Activated T-helper 1 cell treated with anti-CD3 and anti-CD28 coated beads, Interleukin-12 subunit alpha, Interleukin-12 subunit beta, Interleukin-2, Interleukin-4 antibody, amounts not matched to agents 30 ng/mL and 10 ng/mL and 1 ng/mL, durations not matched to agents 14 hours and 24 hours and 36 hours (primary cell): Measurements from ENCODE around the gene NPLOC4. TPM values are rescaled to one million over a fixed set of nuclear protein-coding genes. Genes with fewer than 3 reads are reported as not detected.
"Not testable (repeated sequence)": the region's sequence is repeated elsewhere in the genome, so short reads cannot be mapped to it uniquely, and the experiment has no call there.

Experiments
- DNase-seq: peaks from one replicate; pipeline ENCODE4 v3.0.0; 2021; ENCODE audit warnings: low spot score
- H3K27ac Mint-ChIP-seq: one replicate; pipeline ENCODE4 v1.8.0; 2021; ENCODE audit warnings: mild to moderate bottlenecking, mixed read lengths
- H3K27me3 Mint-ChIP-seq: one replicate; pipeline ENCODE4 v1.8.0; 2022; ENCODE audit warnings: mild to moderate bottlenecking, moderate library complexity, mixed read lengths; ENCODE audit not compliant: insufficient read depth
- H3K36me3 Mint-ChIP-seq: one replicate; pipeline ENCODE4 v1.8.0; 2021; ENCODE audit warnings: low read depth, mixed read lengths
- H3K4me1 Mint-ChIP-seq: one replicate; pipeline ENCODE4 v1.8.0; 2021; ENCODE audit warnings: low read depth, mixed read lengths
- H3K4me3 Mint-ChIP-seq: one replicate; pipeline ENCODE4 v1.8.0; 2021; ENCODE audit warnings: mild to moderate bottlenecking, moderate library complexity, mixed read lengths
- H3K9me3 Mint-ChIP-seq: one replicate; pipeline ENCODE4 v1.8.0; 2021; ENCODE audit warnings: mixed read lengths
- intact Hi-C: fragments of 100-400 bp; cut with micrococcal nuclease; formaldehyde crosslinking; loops from one replicate; pipeline ENCODE4 v1.15.1; 2024
- total RNA-seq: library from RNA; stranded (reverse); gene quantifications from 2 replicates; pipeline ENCODE4 v1.2.3, GENCODE V29; 2022

NPLOC4 gene
- 138 and 157 TPM in 2 replicates for total RNA-seq

DNA sequence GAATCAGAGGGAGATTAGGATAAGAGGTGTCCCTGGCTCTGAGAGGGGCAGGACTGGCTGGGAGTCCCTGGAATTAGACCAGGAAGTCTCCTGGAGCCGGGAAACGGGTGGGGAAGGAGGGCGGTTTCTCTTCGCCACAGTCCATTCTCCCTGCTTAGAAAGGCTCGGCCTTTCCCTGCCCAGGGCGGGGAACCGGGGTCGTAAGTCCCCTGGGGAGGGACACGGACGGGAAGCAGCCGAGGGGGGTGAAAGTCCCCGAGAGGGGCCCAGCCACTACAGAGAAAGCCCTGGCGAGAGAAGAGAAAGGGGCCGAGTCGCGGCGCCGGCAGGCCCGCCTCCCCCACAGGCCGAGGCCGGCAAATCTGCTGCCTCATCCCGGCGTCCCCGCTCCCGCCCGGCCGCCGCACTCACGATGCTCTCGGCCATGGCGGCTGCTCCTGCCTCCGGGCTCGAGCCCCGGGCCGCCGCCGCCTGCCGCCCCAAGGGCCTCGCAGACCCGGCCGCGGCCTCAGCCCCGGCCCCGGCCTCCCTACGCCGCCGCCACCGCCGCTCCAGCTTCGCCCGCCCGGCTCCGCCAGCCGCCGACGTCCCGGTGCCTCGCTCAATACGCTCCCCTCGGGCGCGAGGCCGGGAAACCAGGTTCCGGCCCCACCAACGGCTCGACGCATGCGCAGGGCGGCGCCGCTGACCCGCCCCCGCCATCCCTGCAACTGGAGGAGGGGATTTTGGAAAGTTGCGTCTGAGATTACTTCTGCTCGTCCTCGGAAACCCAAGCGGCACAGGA is at the start of gene NPLOC4, which contains the start of gene TSPAN10:
TSS of gene NPLOC4 (minus strand) at position 608 of the 784 bp plus-strand sequence. CDS start at position 426, 182 bp downstream.
TSS of gene TSPAN10 (plus strand) at position 692 of the 784 bp plus-strand sequence. CDS start 5,217 bp downstream, outside the sequence.
- intact Hi-C loops: loop anchor here (1.0 to 2.0 kb wide), 5 partner anchors 30 to 224 kb away; partner anchors contain the start of genes ARL16, CCDC137, FAAP100 and MRPL12
- peak within 1 kb of the TSS; percentile 80 for H3K27ac Mint-ChIP-seq
- H3K36me3 Mint-ChIP-seq: peaks cover 10% of the 10 kb centered on the region
- peak; percentile 81 for DNase-seq
- H3K4me1 Mint-ChIP-seq: peaks cover 16% of the 10 kb centered on the region
- peaks cover 5% of the 10 kb centered on the region for H3K27me3 Mint-ChIP-seq
- H3K4me3 Mint-ChIP-seq: peak within 1 kb of the TSS; percentile 92
- H3K9me3 Mint-ChIP-seq: no peaks in the 10 kb centered on the region

GRCh38 chr17:81686614-81687013 is 49.7 kb upstream of the NPLOC4 start:
- H3K9me3 Mint-ChIP-seq: no peaks in the 10 kb centered on the region
- H3K4me1 Mint-ChIP-seq: peaks cover 22% of the 10 kb centered on the region
- H3K27me3 Mint-ChIP-seq: no peaks in the 10 kb centered on the region
- intact Hi-C loops: no loop called here
- peaks cover 35% of the 10 kb centered on the region for H3K36me3 Mint-ChIP-seq
- H3K27ac Mint-ChIP-seq: no peak overlapping the region
- H3K4me3 Mint-ChIP-seq: no peak overlapping the region
- no peak for DNase-seq

GRCh38 chr17:81685108-81685507 is 48.2 kb upstream of the NPLOC4 start:
- peaks cover 38% of the 10 kb centered on the region for H3K36me3 Mint-ChIP-seq
- no peak for DNase-seq
- intact Hi-C loops: no loop called here

GRCh38 chr17:81684442-81684911 is 47.6 kb upstream of the NPLOC4 start:
- Mint-ChIP-seq H3K4me3 (peak overlapping the region; percentile 91), H3K27ac (peak overlapping the region; percentile 73), H3K9me3 (no peaks in the 10 kb centered on the region), H3K27me3 (no peaks in the 10 kb centered on the region), H3K4me1 (peaks cover 22% of the 10 kb centered on the region), H3K36me3 (peaks cover 35% of the 10 kb centered on the region)
- no peak for DNase-seq
- intact Hi-C loops: no loop called here

More at GRCh38 chr17:81685108-81685507, 48.2 kb upstream of the NPLOC4 start:
- Mint-ChIP-seq H3K9me3 (no peaks in the 10 kb centered on the region), H3K27me3 (no peaks in the 10 kb centered on the region), H3K4me3 (peak overlapping the region; percentile 91), H3K4me1 (peaks cover 22% of the 10 kb centered on the region), H3K27ac (peak overlapping the region; percentile 73)

DNA sequence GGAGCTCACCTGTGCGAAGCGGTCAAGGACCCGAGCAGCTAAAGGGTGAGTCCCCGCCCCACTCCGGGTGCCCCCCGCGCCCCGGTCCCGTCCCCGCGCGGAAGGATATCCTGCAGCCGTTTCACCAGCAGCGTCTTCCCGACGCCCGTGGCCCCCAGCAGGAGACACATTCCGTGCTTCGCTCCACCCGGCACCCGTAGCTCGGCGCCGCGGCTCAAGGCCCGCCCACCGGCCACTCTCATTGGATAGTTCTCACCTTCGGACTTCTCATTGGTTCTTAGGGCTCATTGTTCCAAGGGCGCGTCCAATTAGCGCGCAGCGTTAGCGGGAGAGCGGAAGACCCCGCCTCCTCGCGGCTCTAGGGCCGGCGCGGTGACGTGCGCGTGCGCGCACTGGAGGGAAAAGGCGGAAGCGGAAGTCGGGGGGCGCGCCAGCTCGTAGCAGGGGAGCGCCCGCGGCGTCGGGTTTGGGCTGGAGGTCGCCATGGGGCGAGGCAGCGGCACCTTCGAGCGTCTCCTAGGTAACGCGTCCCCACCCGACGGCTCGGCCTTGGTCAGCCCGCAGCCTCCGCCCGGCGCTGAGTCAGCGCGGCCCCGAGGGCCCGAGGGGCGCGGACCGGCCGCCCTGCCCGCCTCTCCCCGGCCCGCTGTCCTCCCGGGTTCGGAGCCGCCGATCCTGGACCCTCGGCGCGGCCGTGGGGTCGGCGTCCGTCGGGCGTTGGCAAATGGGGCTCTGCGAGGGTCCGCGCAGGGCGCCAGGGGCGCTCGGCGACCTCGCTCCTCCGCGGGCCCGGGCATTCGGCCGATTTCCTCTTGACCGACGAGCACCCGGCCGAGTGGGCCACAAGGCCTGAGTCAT is 46.9 kb upstream of the NPLOC4 start, which contains the start of the genes ARL16 and HGS:
TSS of gene ARL16 (minus strand) at position 214 of the 858 bp plus-strand sequence. CDS start at position 170, 44 bp downstream.
TSS of gene HGS (plus strand) at position 428 of the 858 bp plus-strand sequence. CDS start at position 484, 56 bp downstream.
- peak; percentile 98 for DNase-seq
- H3K4me1 Mint-ChIP-seq: peaks cover 22% of the 10 kb centered on the region
- peak within 1 kb of the TSS; percentile 97 for H3K4me3 Mint-ChIP-seq
- intact Hi-C loops: loop anchor here (1.0 to 2.0 kb wide), 6 partner anchors 18 to 177 kb away; partner anchors contain the start of genes CCDC137, MRPL12, NPLOC4 and OXLD1
- H3K27me3 Mint-ChIP-seq: no peaks in the 10 kb centered on the region
- peak within 1 kb of the TSS; percentile 95 for H3K27ac Mint-ChIP-seq
- peaks cover 29% of the 10 kb centered on the region for H3K36me3 Mint-ChIP-seq
- H3K9me3 Mint-ChIP-seq: no peaks in the 10 kb centered on the region

- H3K4me1 Mint-ChIP-seq: peaks cover 22% of the 10 kb centered on the region
- no peaks in the 10 kb centered on the region for H3K9me3 Mint-ChIP-seq
- intact Hi-C loops: loop anchor here (1.0 to 2.0 kb wide), 6 partner anchors 17 to 178 kb away; partner anchors contain the start of genes CCDC137, MRPL12, NPLOC4 and OXLD1
- no peak for DNase-seq
- H3K4me3 Mint-ChIP-seq: peak overlapping the region; percentile 97
- no peaks in the 10 kb centered on the region for H3K27me3 Mint-ChIP-seq
- peak overlapping the region; percentile 68 for H3K27ac Mint-ChIP-seq
- H3K36me3 Mint-ChIP-seq: peaks cover 27% of the 10 kb centered on the region
Observed at GRCh38 chr17:81683208-81683583, 46.3 kb upstream of the NPLOC4 start.

DNA sequence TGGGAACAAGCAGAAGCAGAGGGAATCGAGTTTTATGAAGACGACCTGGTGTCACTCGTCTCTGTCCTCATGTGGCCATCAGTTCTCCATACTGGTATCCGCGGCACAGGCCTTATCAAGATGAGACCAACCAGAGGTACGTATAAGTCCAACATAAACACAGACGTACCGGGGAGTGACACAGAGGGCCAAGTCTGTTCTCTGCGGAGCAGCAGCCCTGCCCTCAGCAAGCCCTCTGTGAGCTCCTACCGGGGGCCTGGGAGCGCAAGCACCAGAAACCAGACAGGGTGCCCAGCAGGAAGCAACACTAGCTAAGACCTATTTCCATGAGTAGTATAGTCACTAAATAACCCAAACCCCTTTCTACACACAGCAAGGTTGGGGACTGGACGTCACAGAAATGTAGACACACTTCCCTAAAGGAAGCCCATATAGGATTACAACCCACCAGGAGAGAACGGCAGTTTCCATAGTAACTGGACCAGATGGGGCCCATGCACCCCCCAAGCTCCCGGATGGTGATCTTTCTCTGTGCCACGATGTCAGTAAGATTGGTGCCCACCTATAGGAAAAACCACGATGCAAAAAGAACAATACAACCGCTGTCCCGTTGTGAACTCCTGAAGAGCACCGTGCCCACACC is 45.8 kb upstream of the NPLOC4 start:
- H3K4me3 Mint-ChIP-seq: peak overlapping the region; percentile 97

GRCh38 chr17:81681672-81682071 is 44.8 kb upstream of the NPLOC4 start:
- intact Hi-C loops: loop anchor here (2.0 kb wide), 1 partner anchor 179 kb away; the partner anchor contains the start of gene P4HB
- peaks cover 22% of the 10 kb centered on the region for H3K4me1 Mint-ChIP-seq
- H3K27me3 Mint-ChIP-seq: no peaks in the 10 kb centered on the region
- H3K27ac Mint-ChIP-seq: no peak overlapping the region
- DNase-seq: no peak
- H3K4me3 Mint-ChIP-seq: peak overlapping the region; percentile 37
- peaks cover 18% of the 10 kb centered on the region for H3K36me3 Mint-ChIP-seq
- no peaks in the 10 kb centered on the region for H3K9me3 Mint-ChIP-seq

More for the DNA sequence above, 45.8 kb upstream of the NPLOC4 start:
- DNase-seq: no peak
- Mint-ChIP-seq H3K9me3 (no peaks in the 10 kb centered on the region), H3K27ac (peak overlapping the region; percentile 68), H3K4me1 (peaks cover 22% of the 10 kb centered on the region), H3K36me3 (peaks cover 27% of the 10 kb centered on the region), H3K27me3 (no peaks in the 10 kb centered on the region)
- intact Hi-C loops: loop anchor here (1.0 to 2.0 kb wide), 6 partner anchors 16 to 178 kb away; partner anchors contain the start of genes CCDC137, MRPL12, NPLOC4 and OXLD1

GRCh38 chr17:81680150-81680549 is 43.2 kb upstream of the NPLOC4 start:
- H3K9me3 Mint-ChIP-seq: no peaks in the 10 kb centered on the region
- H3K27me3 Mint-ChIP-seq: no peaks in the 10 kb centered on the region
- intact Hi-C loops: no loop called here
- no peak overlapping the region for H3K4me3 Mint-ChIP-seq
- H3K27ac Mint-ChIP-seq: no peak overlapping the region
- peaks cover 14% of the 10 kb centered on the region for H3K36me3 Mint-ChIP-seq
- H3K4me1 Mint-ChIP-seq: peaks cover 26% of the 10 kb centered on the region
- DNase-seq: no peak

DNA sequence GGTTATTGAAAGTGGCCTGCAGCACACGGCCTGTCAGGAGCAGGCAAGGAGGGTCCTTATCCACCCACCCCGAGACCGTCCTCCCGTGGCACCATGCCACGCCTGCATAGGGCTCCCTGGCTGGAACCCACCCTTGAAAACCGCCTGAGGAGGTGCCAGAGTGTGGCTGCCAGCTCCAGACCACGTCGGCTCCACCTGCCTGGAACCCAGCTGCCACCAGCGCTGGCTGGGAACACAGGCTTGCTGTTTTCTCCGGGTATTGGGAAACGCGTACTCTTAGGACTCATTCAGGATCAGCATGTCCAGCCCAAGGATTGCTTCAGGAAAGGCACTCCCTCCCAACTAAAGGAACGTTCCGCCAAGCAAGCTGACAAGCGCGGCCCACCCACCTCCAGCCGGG is 40.0 kb upstream of the NPLOC4 start:
- intact Hi-C loops: no loop called here
- Mint-ChIP-seq H3K4me1 (peaks cover 7% of the 10 kb centered on the region), H3K9me3 (no peaks in the 10 kb centered on the region), H3K27me3 (no peaks in the 10 kb centered on the region), H3K36me3 (peaks cover 15% of the 10 kb centered on the region), H3K27ac (no peak overlapping the region), H3K4me3 (no peak overlapping the region)
- DNase-seq: no peak

- DNase-seq, H3K9me3 Mint-ChIP-seq, H3K4me3 Mint-ChIP-seq, H3K4me1 Mint-ChIP-seq, H3K27me3 Mint-ChIP-seq, intact Hi-C loops, H3K27ac Mint-ChIP-seq: not testable (repeated sequence)
- peaks cover 16% of the 10 kb centered on the region for H3K36me3 Mint-ChIP-seq
Observed at GRCh38 chr17:81675515-81676221, 38.8 kb upstream of the NPLOC4 start.
